Fibroblast of mammary gland (primary cell): ENCODE results near the gene SLCO2A1.

ENCODE experiments used
- DNase-seq: peaks from one replicate; pipeline ENCODE4 v3.0.0-alpha.2; 2010; ENCODE audit warnings: low read depth
- H3K4me3 ChIP-seq: 2 replicates; pipeline ENCODE4 v1.5.1; 2011; ENCODE audit warnings: low read depth, mild to moderate bottlenecking, low read length, moderate library complexity; ENCODE audit not compliant: control insufficient read depth
- TF ChIP-seq, protein P1 (sequence below): conservative IDR thresholded peaks from 2 replicates; pipeline ENCODE4 v1.5.1; 2011; ENCODE audit warnings: low read depth, low read length, inconsistent platforms; ENCODE audit not compliant: control insufficient read depth, insufficient read depth

The SLCO2A1 gene

DNA sequence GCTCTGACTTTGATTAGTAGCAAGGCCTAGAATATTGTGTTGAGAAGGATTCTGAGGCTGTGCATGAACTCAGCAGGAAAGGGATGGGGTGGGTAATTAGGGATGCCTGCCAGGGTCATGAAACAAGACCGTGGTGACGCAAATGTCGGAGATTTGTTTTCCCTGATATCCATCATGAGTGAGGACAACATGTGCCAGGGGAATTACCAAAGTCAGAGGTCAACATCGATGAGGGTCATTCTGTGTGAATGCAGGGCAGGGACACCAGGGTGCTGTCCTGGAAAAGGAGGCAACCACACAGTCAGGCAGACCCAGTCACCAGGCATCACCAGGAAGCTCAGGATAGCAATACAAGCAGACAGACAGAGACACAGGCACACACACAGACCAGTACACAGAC, 52.2 kb downstream of the SLCO2A1 start:
- no peak overlapping the region for H3K4me3 ChIP-seq
- TF ChIP-seq, protein P1, sequence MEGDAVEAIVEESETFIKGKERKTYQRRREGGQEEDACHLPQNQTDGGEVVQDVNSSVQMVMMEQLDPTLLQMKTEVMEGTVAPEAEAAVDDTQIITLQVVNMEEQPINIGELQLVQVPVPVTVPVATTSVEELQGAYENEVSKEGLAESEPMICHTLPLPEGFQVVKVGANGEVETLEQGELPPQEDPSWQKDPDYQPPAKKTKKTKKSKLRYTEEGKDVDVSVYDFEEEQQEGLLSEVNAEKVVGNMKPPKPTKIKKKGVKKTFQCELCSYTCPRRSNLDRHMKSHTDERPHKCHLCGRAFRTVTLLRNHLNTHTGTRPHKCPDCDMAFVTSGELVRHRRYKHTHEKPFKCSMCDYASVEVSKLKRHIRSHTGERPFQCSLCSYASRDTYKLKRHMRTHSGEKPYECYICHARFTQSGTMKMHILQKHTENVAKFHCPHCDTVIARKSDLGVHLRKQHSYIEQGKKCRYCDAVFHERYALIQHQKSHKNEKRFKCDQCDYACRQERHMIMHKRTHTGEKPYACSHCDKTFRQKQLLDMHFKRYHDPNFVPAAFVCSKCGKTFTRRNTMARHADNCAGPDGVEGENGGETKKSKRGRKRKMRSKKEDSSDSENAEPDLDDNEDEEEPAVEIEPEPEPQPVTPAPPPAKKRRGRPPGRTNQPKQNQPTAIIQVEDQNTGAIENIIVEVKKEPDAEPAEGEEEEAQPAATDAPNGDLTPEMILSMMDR: no peak
- DNase-seq: no peak

DNA sequence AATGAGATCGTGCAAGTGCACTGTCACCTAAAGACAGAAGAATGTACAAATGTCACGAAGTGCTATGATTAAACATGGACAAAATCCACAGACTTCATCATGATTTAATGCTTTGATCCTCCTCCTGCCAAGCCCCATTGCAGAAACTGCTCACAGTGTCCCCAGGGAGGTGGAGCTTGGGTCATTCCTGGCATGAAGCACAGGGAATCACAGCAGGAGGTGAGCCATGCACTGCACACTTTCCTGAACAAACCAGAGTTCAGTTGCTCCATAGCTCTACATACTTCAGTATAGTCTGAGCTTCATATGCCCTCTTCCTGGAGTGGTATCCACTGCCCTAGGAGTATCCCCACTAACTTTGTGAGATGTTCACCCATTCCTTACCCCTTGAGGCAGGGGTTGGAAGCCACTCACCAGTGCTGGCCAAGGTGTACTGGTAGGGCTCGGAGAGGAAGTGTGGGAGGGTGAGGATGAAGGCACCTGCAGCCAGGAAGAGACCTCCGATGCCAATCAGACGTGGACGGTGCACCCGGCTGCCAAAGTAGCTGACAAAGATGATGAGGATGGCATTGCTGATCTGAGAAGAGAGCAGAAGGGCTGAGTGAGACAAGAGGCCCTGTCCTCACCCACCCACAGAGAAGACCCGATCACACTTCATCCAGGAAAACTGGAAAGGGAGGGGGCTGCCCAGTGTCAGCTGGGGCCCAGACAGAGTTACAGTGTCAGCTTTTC, 56.3 kb downstream of the SLCO2A1 start:
- H3K4me3 ChIP-seq: no peak overlapping the region
- DNase-seq: peak; percentile 82
- TF ChIP-seq, protein P1: no peak

DNA sequence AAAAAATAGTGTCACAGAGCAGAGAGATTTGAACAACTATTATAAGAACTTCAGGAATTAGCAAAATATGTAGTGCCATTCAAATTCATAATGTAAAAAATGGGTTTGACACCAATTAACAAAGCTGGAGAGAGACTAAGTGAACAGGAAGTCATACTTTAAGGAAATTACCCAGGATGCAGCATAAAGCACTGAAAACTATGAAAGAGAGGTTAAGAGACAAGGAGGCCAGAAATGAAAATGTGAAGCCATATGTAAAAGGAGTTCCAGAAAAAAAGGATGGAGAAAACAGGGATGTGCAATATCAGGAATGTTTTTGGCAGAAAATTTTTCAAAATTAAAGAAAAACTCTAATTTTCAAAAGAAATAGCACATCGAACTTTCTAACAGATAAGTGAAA, 57.6 kb downstream of the SLCO2A1 start:
- no peak for DNase-seq
- TF ChIP-seq, protein P1: no peak
- no peak overlapping the region for H3K4me3 ChIP-seq

DNA sequence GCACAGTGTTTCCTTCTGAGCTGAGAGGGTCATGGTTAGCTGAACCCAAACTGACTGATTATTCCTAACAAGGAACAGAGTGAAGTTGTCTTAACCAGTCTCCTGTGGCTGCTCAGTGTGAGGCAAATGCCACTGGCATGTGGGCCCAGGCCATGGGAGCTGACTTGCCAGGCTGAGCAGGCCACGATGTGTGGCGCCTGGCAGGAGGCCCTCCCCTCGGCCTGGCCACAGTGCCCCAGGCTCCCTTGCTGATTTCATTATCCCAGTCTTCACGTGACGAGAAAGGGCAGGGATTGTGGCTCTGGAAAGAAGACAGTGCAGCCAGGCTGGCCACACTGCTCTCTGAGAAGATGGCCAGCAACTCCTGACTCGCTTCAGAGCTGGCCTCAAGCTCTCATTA, 58.8 kb downstream of the SLCO2A1 start:
- TF ChIP-seq, protein P1: no peak
- DNase-seq: no peak

DNA sequence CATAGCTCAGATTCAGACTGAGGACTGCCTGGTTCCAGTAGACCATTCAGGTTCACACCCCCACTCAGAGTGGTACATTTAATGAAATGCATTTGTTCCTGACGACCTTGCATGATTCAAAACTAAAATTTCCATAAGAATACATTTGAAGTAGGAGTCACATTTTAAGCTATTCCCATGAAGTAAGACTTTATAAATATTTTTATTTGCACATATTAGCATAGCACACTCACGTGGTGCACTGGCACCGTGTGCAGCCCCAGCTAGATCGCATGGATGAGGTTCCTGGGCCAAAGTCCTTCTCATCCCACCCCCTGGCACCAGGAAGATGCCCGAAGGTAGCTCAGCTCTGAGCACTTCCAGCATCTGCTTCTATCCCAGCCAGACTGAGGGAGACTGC, 59.4 kb downstream of the SLCO2A1 start:
- TF ChIP-seq, protein P1: no peak
- DNase-seq: no peak
- no peak overlapping the region for H3K4me3 ChIP-seq

More for the DNA sequence above, 58.8 kb downstream of the SLCO2A1 start:
- no peak overlapping the region for H3K4me3 ChIP-seq

DNA sequence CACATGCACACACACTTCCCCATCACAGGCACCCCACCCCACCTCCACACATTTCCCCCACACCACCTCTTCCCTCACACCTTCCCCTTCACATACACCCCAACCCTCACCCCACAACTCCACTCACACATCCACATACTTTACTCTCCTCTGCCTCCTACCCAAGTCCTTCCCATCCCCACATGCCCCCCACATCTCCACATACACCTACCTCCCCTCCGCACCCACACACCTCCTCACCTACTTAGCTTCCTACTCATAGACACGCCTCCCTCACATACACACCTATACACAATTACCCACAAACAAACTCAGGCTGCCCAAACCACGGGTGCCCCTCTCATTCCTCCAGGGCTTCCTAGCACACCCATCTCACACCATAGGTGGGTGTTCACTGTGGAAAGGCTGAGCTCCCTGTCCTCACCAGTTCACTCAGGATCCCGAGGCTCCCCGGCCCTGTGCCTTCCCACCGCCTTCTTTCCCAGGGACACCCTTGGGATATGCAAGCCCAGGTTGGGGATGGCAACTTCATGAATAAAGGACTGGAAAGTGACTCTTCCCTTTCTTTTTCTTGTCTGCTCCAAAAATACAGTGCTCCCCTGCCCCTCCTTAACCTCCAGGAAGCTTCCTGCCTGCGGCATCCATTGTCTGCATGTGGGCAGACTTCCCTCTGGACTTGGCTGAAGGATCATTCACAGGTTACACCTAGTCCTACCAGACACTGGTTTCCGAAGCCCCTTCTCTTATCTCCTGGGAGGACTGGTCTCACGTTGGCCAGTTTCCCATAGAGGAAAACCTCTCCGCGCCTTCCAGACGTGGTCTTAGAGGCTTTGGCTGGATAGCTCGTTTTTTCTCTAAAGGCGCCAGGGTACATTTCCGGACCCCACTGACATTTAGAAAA, 61.5 kb downstream of the SLCO2A1 start:
- TF ChIP-seq, protein P1: no peak
- no peak for DNase-seq
- no peak overlapping the region for H3K4me3 ChIP-seq
